Esophagus muscularis mucosa (tissue), 4 donors: ENCODE measurements around the gene NR0B2.

Experiments
- EP300 ChIP-seq: sonication (generic); formaldehyde crosslinking; IDR thresholded peaks from one replicate; pipeline ENCODE4 v1.6.1; 2017; ENCODE audit warnings: antibody characterized with exemption
- POLR2A ChIP-seq: fragments of 450-650 bp; IDR thresholded peaks from one replicate; pipeline ENCODE4 v1.6.1; 2017; ENCODE audit warnings: antibody characterized with exemption, moderate library complexity, mild to moderate bottlenecking, low read depth
- POLR2AphosphoS5 ChIP-seq, 2 donors: sonication (generic); formaldehyde crosslinking; IDR thresholded peaks; one replicate each; pipeline ENCODE4 v1.6.1; 2017; ENCODE audit warnings: antibody characterized with exemption in 2 of 2
- TF ChIP-seq, protein P1 (sequence below), 3 experiments: fragments of 200-600 bp in 2 of 3; fragments of 450-650 bp in 1 of 3; sonication (generic) in 2 of 3; IDR thresholded peaks; one replicate each; pipeline ENCODE4 v1.5.1; 2017 to 2019; ENCODE audit warnings: antibody characterized with exemption in 3 of 3, mild to moderate bottlenecking in 2 of 3, moderate library complexity in 1 of 3

DNA sequence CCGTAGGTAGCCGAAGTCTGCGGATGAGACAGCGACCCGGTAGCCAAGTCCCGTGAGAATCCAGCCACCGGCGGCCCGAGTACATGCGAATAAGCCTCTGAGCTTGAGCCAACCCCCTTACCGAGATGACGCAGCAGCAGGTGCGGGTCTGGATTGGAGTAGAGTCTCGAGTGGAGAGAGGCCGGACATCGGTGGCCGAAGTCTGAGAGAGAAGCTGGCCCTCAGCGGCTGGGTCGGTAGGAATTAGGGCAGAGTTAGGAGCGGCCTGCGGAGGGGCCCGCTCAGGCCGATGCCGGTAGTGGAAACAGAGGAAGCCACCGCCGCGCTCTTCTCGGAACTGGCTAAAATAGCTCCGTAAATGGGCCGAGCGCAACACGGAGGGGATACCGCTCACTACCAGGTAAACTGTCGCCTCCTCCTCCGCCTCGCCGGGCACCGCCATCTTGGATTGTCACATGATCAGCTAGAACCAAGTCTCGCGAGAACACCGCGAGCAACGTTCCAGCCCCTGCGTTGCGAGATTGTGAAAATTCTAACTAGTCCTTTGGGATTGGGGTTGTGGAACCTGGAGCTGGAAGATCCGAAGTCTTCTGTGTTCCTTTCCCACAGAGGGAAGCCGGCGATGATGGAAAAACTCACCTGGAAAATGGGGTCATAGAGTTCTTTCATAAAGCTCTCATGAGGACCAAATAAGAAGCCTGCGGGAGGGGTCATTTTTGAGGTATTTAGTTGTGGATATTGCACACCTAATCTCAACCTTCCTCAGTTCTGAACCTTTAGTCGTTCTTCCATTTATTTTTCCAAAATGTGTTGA is 13.6 kb downstream of the NR0B2 start, which contains the start of gene GPATCH3:
- TF ChIP-seq, protein P1, sequence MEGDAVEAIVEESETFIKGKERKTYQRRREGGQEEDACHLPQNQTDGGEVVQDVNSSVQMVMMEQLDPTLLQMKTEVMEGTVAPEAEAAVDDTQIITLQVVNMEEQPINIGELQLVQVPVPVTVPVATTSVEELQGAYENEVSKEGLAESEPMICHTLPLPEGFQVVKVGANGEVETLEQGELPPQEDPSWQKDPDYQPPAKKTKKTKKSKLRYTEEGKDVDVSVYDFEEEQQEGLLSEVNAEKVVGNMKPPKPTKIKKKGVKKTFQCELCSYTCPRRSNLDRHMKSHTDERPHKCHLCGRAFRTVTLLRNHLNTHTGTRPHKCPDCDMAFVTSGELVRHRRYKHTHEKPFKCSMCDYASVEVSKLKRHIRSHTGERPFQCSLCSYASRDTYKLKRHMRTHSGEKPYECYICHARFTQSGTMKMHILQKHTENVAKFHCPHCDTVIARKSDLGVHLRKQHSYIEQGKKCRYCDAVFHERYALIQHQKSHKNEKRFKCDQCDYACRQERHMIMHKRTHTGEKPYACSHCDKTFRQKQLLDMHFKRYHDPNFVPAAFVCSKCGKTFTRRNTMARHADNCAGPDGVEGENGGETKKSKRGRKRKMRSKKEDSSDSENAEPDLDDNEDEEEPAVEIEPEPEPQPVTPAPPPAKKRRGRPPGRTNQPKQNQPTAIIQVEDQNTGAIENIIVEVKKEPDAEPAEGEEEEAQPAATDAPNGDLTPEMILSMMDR (IDR thresholded peaks at IDR 0.05) = no peak
- no peak for TF ChIP-seq EP300
- TF ChIP-seq POLR2A = no peak
- TF ChIP-seq POLR2AphosphoS5 (IDR thresholded peaks at IDR 0.05) = peak; percentile 81 to 89
